Measurements from ENCODE around the gene NTN5. TPM values are rescaled to one million over a fixed set of nuclear protein-coding genes. Genes with fewer than 3 reads are reported as not detected.

Gene NTN5
- polyA plus RNA-seq, 12 donors: 0.56 to 2.2 (median 1.2) TPM; not detected in 2

GRCh38 chr19:48616041-48616436 lies 56.8 kb downstream of the NTN5 start:
- no peak for DNase-seq

DNA sequence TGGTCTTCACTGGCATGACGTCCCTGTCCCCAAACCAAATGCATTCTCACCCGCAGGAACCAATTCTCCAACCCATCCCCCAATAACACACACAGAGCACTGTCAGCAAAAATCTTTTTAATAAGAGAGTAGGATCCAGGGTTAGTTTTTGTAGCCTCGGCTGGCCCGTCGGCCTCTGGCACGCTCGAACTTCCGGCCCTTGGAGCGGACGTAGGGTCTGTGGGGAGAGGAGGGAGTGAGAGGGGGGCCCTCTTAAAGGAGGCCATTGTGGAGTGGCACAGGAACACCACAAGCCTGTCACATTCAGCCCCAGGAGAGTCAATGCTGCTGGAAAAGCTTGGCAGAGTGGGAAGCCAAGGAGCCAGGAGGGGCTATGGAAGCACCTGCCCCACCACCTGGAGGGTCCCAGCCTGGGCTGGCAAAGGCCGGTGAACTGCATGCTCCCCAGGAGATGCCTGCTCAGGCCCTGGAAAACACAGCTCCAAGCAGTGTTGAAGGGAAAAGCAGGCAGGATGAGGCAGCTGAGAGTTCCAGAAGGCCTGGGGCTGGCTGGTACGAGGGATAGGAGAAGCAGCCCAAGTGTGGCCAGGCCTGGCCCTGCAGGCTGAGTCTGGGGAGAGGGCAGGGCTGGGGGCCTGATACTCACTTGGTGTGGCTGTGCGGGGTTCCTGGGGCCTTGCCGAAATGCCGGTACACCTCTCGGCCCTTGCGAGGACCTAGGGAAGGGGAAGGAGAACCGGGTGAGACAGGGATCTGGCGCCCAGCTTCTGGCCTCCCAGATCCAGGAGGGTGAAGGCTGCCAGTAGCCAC lies 57.4 kb downstream of the NTN5 start:
- DNase-seq: no peak

GRCh38 chr19:48614436-48615230 lies 58.2 kb downstream of the NTN5 start, which contains the start of gene FAM83E:
TSS of gene FAM83E (minus strand) at chr19:48615076. CDS start at chr19:48613372, 1,704 bp downstream.
- no peak for DNase-seq

- no peak for DNase-seq
Measured at GRCh38 chr19:48613852-48614435, 58.9 kb downstream of the NTN5 start.

DNA sequence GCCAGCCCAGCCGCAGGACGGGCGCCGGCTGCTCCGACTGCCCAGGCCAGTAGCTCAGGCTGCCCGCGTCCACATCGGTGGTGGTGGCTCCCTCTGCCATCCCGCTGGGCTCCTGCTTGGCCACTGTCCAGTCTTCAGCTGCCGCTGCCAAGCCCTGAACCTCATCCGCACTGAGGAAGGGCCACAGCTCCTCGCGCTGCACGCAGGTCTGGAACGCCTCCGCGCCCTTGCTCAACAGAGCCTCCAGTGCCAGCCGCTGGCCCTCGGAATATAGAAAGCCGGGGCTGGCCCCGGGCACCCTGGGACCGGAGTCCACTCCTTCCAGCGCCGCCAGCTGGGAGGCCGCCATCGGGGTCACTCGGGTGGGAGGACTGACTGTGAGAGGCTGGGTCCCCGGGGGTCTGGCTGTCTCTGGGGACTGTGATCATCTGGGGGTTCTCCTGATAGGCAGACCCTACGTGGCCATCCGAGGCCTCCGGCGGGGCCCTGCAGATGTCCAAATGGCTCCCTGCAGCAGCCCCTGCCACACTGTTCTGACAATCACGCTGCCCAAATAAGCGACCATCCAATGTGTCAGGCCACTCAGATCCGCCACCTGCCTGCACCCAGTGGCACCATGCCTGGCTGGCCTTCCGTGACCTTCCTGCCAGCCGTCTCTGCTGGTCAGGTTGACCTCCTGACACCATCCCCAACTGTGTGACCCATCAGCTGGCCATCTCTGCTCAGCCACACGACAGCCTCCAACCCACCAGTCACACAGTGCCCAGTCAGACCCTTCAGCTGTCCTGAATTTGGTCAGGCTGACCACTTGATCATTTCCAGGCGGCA lies 59.6 kb downstream of the NTN5 start:
- no peak for DNase-seq

DNA sequence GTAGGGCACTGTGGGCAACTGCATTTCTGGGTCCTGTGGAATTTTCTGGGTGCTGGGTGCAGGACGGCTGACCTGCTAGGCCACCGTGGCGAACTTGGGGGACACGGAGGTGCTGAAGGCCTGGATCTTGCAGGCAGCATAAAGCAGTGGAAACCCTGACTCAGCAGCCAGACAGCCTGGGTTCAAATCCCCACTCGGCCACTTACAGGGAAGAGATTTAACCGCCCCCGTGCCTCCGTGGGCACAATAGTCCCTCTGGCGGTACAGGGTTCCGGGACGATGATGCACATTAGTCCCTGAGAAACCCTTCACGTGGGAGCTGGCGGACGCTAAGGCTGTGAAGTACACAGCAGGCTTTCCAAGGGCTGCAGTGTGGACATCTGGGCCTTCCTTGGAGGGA lies 60.9 kb downstream of the NTN5 start:
- DNase-seq: no peak

Other genes starting within 250 kb of the NTN5 start
- 10 to 100 TPM in 11 of 12 donors, not detected in 1; 16.6 to 25.2 (median 20.2) TPM for gene GRWD1, start 227.0 kb downstream of the NTN5 start, polyA plus RNA-seq (ENCODE audit: insufficient read length in 12 of 12)
- 1 to 10 TPM in 3 of 12 donors, under 1 TPM in 7, not detected in 2; 0.54 to 1.3 (median 0.83) TPM for gene KCNJ14, start 217.4 kb downstream of the NTN5 start, polyA plus RNA-seq (ENCODE audit: insufficient read length in 12 of 12)
- gene CYTH2, start 203.6 kb downstream of the NTN5 start, polyA plus RNA-seq (ENCODE audit: insufficient read length in 12 of 12): 10 to 100 TPM in 11 of 12 donors, not detected in 1; 32.5 to 76.9 (median 41.0) TPM
- gene LMTK3, start 161.2 kb downstream of the NTN5 start, polyA plus RNA-seq (ENCODE audit: insufficient read length in 12 of 12): 1 to 10 TPM in 1 of 12 donors, under 1 TPM in 7, not detected in 4; 0.07 to 1.9 (median 0.12) TPM
- 10 to 100 TPM in 1 of 12 donors, 1 to 10 TPM in 2, under 1 TPM in 5, not detected in 4; 0.13 to 13.1 (median 0.31) TPM for gene SULT2B1, start 120.8 kb downstream of the NTN5 start, polyA plus RNA-seq (ENCODE audit: insufficient read length in 12 of 12)
- under 1 TPM in 1 of 12 donors, not detected in 11; 0.57 TPM for gene SPACA4, start 66.3 kb downstream of the NTN5 start, polyA plus RNA-seq (ENCODE audit: insufficient read length in 12 of 12)
- gene FAM83E, start 57.9 kb downstream of the NTN5 start, polyA plus RNA-seq (ENCODE audit: insufficient read length in 12 of 12): 10 to 100 TPM in 1 of 12 donors, 1 to 10 TPM in 2, under 1 TPM in 4, not detected in 5; 0.09 to 18.2 (median 0.46) TPM
- 1,000 to 10,000 TPM; 1,133 to 1,917 (median 1,470) TPM for gene RPL18, start 53.8 kb downstream of the NTN5 start, polyA plus RNA-seq (ENCODE audit: insufficient read length in 12 of 12)
- 10 to 100 TPM in 2 of 12 donors, 1 to 10 TPM in 9, not detected in 1; 5.5 to 27.2 (median 7.2) TPM for gene SPHK2, start 53.5 kb downstream of the NTN5 start, polyA plus RNA-seq (ENCODE audit: insufficient read length in 12 of 12)
- gene DBP, start 35.6 kb downstream of the NTN5 start, polyA plus RNA-seq (ENCODE audit: insufficient read length in 12 of 12): 10 to 100 TPM in 3 of 12 donors, 1 to 10 TPM in 8, not detected in 1; 3.7 to 11.3 (median 5.3) TPM
- gene CA11, start 26.8 kb downstream of the NTN5 start, polyA plus RNA-seq (ENCODE audit: insufficient read length in 12 of 12): 10 to 100 TPM in 6 of 12 donors, 1 to 10 TPM in 5, not detected in 1; 5.8 to 20.9 (median 10.5) TPM
- 1 to 10 TPM in 1 of 12 donors, under 1 TPM in 9, not detected in 2; 0.34 to 1.2 (median 0.73) TPM for gene FUT2, start 23.0 kb upstream of the NTN5 start, polyA plus RNA-seq (ENCODE audit: insufficient read length in 12 of 12)
- 100 to 1,000 TPM in 5 of 12 donors, 10 to 100 TPM in 6, not detected in 1; 56.7 to 184 (median 98.5) TPM for gene MAMSTR, start 46.7 kb upstream of the NTN5 start, polyA plus RNA-seq (ENCODE audit: insufficient read length in 12 of 12)
- 10 to 100 TPM in 11 of 12 donors, not detected in 1; 15.1 to 39.6 (median 22.0) TPM for gene RASIP1, start 67.6 kb upstream of the NTN5 start, polyA plus RNA-seq (ENCODE audit: insufficient read length in 12 of 12)
- gene IZUMO1, start 73.9 kb upstream of the NTN5 start, polyA plus RNA-seq (ENCODE audit: insufficient read length in 12 of 12): 1 to 10 TPM in 5 of 12 donors, under 1 TPM in 5, not detected in 2; 0.43 to 2.2 (median 1.1) TPM
- 1 to 10 TPM in 9 of 12 donors, under 1 TPM in 1, not detected in 2; 0.95 to 1.7 (median 1.4) TPM for gene FUT1, start 79.6 kb upstream of the NTN5 start, polyA plus RNA-seq (ENCODE audit: insufficient read length in 12 of 12)
- gene FGF21, start 82.5 kb upstream of the NTN5 start, polyA plus RNA-seq (ENCODE audit: insufficient read length in 12 of 12): not detected
- gene BCAT2, start 138.0 kb upstream of the NTN5 start, polyA plus RNA-seq (ENCODE audit: insufficient read length in 12 of 12): 10 to 100 TPM in 11 of 12 donors, not detected in 1; 17.4 to 25.4 (median 20.7) TPM
- 1 to 10 TPM in 10 of 12 donors, not detected in 2; 2.5 to 4.8 (median 3.1) TPM for gene HSD17B14, start 163.5 kb upstream of the NTN5 start, polyA plus RNA-seq (ENCODE audit: insufficient read length in 12 of 12)
- gene PLEKHA4, start 195.6 kb upstream of the NTN5 start, polyA plus RNA-seq (ENCODE audit: insufficient read length in 12 of 12): 10 to 100 TPM in 11 of 12 donors, not detected in 1; 24.6 to 41.2 (median 30.4) TPM
- gene PPP1R15A, start 199.4 kb upstream of the NTN5 start, polyA plus RNA-seq (ENCODE audit: insufficient read length in 12 of 12): 100 to 1,000 TPM in 1 of 12 donors, 10 to 100 TPM in 10, not detected in 1; 36.2 to 100 (median 59.0) TPM
- under 1 TPM in 7 of 12 donors, not detected in 5; 0.09 to 0.83 (median 0.14) TPM for gene TULP2, start 225.7 kb upstream of the NTN5 start, polyA plus RNA-seq (ENCODE audit: insufficient read length in 12 of 12)
- 100 to 1,000 TPM in 11 of 12 donors, not detected in 1; 114 to 175 (median 139) TPM for gene NUCB1, start 227.3 kb upstream of the NTN5 start, polyA plus RNA-seq (ENCODE audit: insufficient read length in 12 of 12)